Rectal smooth muscle tissue (tissue), 1 donor: ENCODE results near the gene STEEP1.
"Not testable (repeated sequence)": the region's sequence is repeated elsewhere in the genome, so short reads cannot be mapped to it uniquely, and the experiment has no call there.

Experiments used
- H3K27ac ChIP-seq: one replicate; pipeline ENCODE4 v1.7.0; 2013; ENCODE audit warnings: low read depth, low read length, inconsistent platforms
- H3K27me3 ChIP-seq: one replicate; pipeline ENCODE4 v1.7.0; 2013; ENCODE audit warnings: low read length; ENCODE audit not compliant: control insufficient read depth, insufficient read depth
- H3K36me3 ChIP-seq: one replicate; pipeline ENCODE4 v1.7.0; 2013; ENCODE audit warnings: low read length; ENCODE audit not compliant: control insufficient read depth, insufficient read depth
- H3K4me1 ChIP-seq: one replicate; pipeline ENCODE4 v1.7.0; 2013; ENCODE audit warnings: low read length; ENCODE audit not compliant: control insufficient read depth, insufficient read depth
- H3K4me3 ChIP-seq: one replicate; pipeline ENCODE4 v1.7.0; 2013; ENCODE audit warnings: low read length
- H3K9ac ChIP-seq: one replicate; pipeline ENCODE4 v1.7.0; 2013; ENCODE audit warnings: low read length

STEEP1 gene

DNA sequence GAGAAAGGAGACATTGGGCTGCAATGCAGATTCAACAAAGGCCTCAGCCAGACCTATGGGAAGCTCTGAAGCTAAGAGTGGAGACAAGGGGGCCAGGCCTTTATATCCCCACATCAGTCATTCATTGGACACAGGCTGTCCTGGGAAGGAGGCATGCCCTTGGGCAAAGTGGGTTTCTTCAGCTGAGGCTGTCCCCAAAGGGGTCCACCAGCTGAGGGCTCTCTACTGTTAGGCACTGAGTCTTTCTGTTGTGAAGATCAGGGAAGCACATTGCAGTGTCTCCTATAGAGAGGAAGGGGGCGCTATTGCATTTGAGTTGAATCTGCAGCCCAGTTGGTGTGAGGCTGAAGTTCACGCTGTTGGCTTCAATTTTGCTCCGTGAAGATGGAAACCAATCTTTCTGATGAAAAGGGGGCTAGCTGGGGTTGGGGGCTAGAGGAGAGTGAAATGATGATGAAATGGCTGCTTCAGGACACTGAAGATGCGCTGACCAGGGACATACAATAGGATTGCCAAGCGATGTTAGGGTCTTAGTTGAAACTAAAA, 49.0 kb downstream of the STEEP1 start:
- Histone ChIP-seq H3K4me3 (no peak overlapping the region), H3K4me1 (no peaks in the 10 kb centered on the region), H3K36me3 (no peaks in the 10 kb centered on the region), H3K9ac (no peak overlapping the region), H3K27me3 (no peaks in the 10 kb centered on the region), H3K27ac (no peak overlapping the region)

- no peak overlapping the region for H3K4me3 ChIP-seq
- no peaks in the 10 kb centered on the region for H3K27me3 ChIP-seq
- no peak overlapping the region for H3K27ac ChIP-seq
- no peaks in the 10 kb centered on the region for H3K4me1 ChIP-seq
- H3K9ac ChIP-seq = no peak overlapping the region
- no peaks in the 10 kb centered on the region for H3K36me3 ChIP-seq
These were observed 52.9 kb downstream of the STEEP1 start for GRCh38 chrX:119512146-119512800.

DNA sequence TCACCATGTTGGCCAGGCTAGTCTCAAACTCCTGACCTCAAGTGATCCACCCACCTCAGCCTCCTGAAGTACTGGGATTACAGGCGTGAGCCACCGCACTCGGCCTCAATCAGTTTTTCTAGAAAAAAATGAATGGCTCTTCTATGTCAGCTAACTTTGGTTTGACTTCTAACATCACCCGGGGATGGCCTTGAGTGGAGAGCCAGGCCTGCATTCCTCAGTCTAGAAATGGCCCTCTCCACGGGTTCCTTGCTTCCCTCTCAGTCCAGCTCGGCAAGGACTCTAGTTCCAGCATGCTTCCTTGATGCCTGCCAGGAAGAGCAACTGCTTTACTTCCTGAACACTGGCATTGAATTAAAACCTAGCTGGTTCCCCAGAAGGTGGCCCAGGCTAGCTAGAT, 58.0 kb downstream of the STEEP1 start:
- no peaks in the 10 kb centered on the region for H3K36me3 ChIP-seq
- H3K4me1 ChIP-seq = no peaks in the 10 kb centered on the region
- no peak overlapping the region for H3K9ac ChIP-seq
- no peaks in the 10 kb centered on the region for H3K27me3 ChIP-seq
- H3K27ac ChIP-seq = no peak overlapping the region
- H3K4me3 ChIP-seq = no peak overlapping the region

- Histone ChIP-seq H3K9ac (no peak overlapping the region), H3K27me3 (no peaks in the 10 kb centered on the region), H3K4me3 (no peak overlapping the region), H3K4me1 (no peaks in the 10 kb centered on the region), H3K27ac (no peak overlapping the region), H3K36me3 (no peaks in the 10 kb centered on the region)
These were observed 59.3 kb downstream of the STEEP1 start for GRCh38 chrX:119505945-119506344.

GRCh38 chrX:119505145-119505544, 60.1 kb downstream of the STEEP1 start:
- H3K27ac ChIP-seq, H3K36me3 ChIP-seq, H3K27me3 ChIP-seq, H3K9ac ChIP-seq, H3K4me3 ChIP-seq, H3K4me1 ChIP-seq: not testable (repeated sequence)

- H3K4me1 ChIP-seq = no peaks in the 10 kb centered on the region
- no peaks in the 10 kb centered on the region for H3K36me3 ChIP-seq
- peak overlapping the region; percentile 21 for H3K4me3 ChIP-seq
- no peak overlapping the region for H3K9ac ChIP-seq
- no peak overlapping the region for H3K27ac ChIP-seq
- H3K27me3 ChIP-seq = no peaks in the 10 kb centered on the region
These were observed 61.7 kb downstream of the STEEP1 start for GRCh38 chrX:119503484-119503861.

DNA sequence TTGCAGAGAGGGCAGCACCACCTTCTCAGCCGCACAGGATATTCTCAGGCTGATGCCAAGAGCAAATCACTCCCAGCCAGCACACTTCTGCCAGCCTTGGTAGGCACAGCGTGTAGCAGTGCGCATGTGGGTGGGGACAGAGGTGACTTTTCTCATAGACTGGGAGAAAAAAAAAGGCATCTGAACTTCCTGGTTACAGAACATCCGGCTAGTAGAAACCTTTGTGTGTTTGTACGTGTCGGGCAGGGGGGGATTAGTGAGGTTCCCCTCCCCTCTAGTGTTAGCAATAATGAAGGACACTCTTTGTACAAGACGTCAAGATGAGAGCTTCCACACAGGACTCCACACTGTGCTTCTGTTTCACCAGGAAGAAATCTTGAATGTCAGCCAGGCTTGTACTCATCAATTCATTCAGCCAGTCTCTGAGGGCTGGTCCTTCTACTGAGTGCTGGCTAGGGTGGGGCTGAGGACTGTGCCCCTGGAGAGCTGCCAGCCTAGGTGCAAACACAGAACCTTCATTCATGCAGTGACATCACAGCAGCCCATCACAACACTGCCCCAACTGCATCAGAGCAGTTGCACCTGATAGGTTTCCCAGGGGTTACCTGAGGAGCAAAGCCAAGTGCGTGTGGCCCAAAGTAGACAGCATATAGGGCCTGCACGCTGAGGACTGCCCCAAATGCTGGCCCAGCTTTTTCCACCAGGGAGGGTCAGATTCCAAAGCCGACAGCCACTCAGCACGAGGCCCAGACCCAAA, 62.3 kb downstream of the STEEP1 start:
- H3K36me3 ChIP-seq = no peaks in the 10 kb centered on the region
- H3K9ac ChIP-seq = peak overlapping the region; percentile 11
- H3K27me3 ChIP-seq = no peaks in the 10 kb centered on the region
- no peak overlapping the region for H3K27ac ChIP-seq
- no peaks in the 10 kb centered on the region for H3K4me1 ChIP-seq
- peak overlapping the region; percentile 21 for H3K4me3 ChIP-seq

- H3K27ac ChIP-seq = no peak overlapping the region
These were observed 63.6 kb downstream of the STEEP1 start for GRCh38 chrX:119501511-119502148.

GRCh38 chrX:119500061-119500800, 65.0 kb downstream of the STEEP1 start:
- Histone ChIP-seq H3K4me3 (no peak overlapping the region), H3K9ac (no peak overlapping the region), H3K27ac (no peak overlapping the region), H3K4me1 (no peaks in the 10 kb centered on the region), H3K36me3 (no peaks in the 10 kb centered on the region), H3K27me3 (no peaks in the 10 kb centered on the region)

More at GRCh38 chrX:119501511-119502148, 63.6 kb downstream of the STEEP1 start:
- no peak overlapping the region for H3K9ac ChIP-seq
- H3K4me3 ChIP-seq = no peak overlapping the region
- no peaks in the 10 kb centered on the region for H3K27me3 ChIP-seq
- no peaks in the 10 kb centered on the region for H3K36me3 ChIP-seq
- H3K4me1 ChIP-seq = no peaks in the 10 kb centered on the region

- Histone ChIP-seq H3K4me3 (no peak overlapping the region), H3K27me3 (no peaks in the 10 kb centered on the region), H3K27ac (no peak overlapping the region), H3K9ac (no peak overlapping the region), H3K36me3 (no peaks in the 10 kb centered on the region), H3K4me1 (no peaks in the 10 kb centered on the region)
These were observed 68.0 kb downstream of the STEEP1 start for GRCh38 chrX:119497185-119497584.

DNA sequence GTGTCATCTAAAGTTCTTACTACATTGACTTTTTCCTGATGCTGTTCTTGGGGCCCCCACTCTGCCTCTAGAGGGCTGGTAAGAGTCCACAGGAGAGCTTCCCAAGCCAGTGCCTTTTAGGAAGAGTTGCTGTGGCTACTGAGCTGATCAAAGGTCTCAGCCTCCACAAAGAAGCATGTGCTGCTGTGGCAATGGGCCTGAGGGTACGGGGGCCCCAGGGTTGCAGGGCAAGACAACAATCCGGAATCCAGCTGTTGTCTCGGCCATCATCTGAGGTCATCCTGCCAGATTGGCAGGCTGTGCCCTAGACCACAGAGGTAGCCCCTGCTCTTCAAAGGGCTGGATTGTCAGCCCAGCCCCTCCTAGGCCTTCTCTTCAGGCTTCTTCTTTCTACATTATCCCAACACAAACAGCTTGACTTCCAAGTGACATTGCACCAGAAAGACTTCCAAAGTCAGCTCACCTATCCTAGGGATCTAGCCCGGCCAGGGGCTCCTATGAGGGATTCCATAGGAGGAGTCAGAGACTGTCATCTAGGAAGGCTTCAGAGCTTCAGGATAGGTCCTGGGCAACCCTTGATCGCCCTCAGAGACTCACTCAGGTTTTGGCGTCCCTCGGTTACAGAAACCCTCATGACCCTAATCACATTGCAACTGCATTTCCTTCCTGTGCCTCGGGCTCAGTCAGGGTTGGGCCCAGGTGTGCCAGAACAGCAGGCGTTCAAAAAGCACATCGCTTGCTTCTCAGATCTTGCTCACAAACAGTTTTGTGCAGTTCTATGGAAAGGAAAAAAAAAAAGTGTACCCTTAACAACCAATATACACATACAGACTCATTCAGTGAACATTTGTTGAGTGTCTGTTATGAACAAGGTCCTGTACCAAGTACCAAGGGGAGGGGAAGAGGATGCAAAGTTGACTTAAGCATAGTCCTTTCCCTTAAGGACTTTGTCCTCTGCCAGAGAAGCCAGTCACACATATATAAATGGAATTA, 69.2 kb downstream of the STEEP1 start:
- H3K27ac ChIP-seq = no peak overlapping the region
- no peak overlapping the region for H3K4me3 ChIP-seq
- H3K4me1 ChIP-seq = no peaks in the 10 kb centered on the region
- H3K9ac ChIP-seq = no peak overlapping the region
- no peaks in the 10 kb centered on the region for H3K36me3 ChIP-seq
- H3K27me3 ChIP-seq = no peaks in the 10 kb centered on the region
